GM12878 (cell line): ENCODE results near the gene MAST3. TPM values are rescaled to one million over a fixed set of nuclear protein-coding genes. Genes with fewer than 3 reads are reported as not detected.

Experiments used
- ATAC-seq: fragments of 200-7000 bp; cut with Tn5 transposase; 3 replicates; pipeline ENCODE4 v1.9.1; 2020; ENCODE audit warnings: mild to moderate bottlenecking, moderate library complexity
- BruUV-seq: library from RNA; stranded (reverse); fragments of 400-500 nt; replicated peaks from 2 replicates; lab custom pipeline; 2021; lab: Mats Ljungman, UMichigan
- CTCF ChIA-PET: fragments of 300-600 bp; sonication (Branson Sonifier 250); formaldehyde crosslinking; extraction: SDS; loops from one replicate; lab custom pipeline; 2021; ENCODE audit warnings: inconsistent platforms; lab: Yijun Ruan, JAX
- POLR2A ChIA-PET: fragments of 350-600 bp; formaldehyde crosslinking; extraction: SDS; loops from one replicate; lab custom pipeline; 2021; ENCODE audit warnings: inconsistent platforms; lab: Charles Lee
- RAD21 ChIA-PET: fragments of 300-600 bp; sonication (Branson Sonifier 250); formaldehyde crosslinking; loops from one replicate; lab custom pipeline; 2023; ENCODE audit warnings: antibody characterized with exemption; ENCODE audit not compliant: unreplicated experiment; lab: Charles Lee
- SMC1A ChIA-PET: fragments of 300-600 bp; sonication (Branson Sonifier 250); formaldehyde crosslinking; loops from one replicate; lab custom pipeline; 2023; ENCODE audit not compliant: unreplicated experiment, uncharacterized antibody; lab: Charles Lee
- DNase-seq: peaks from one replicate; pipeline ENCODE4 v3.0.0-alpha.2; 2011; ENCODE audit warnings: low read depth, low spot score
- FAIRE-seq: peaks from 3 replicates; lab custom pipeline; 2011; peaks lifted over from hg19 to GRCh38; lab: Jason Lieb, UNC
- H2AFZ ChIP-seq: 2 replicates; pipeline ENCODE4 v1.6.0; 2011; ENCODE audit warnings: low read depth, low read length, control low read depth; ENCODE audit not compliant: control insufficient read depth
- H3K27ac ChIP-seq: 2 replicates; pipeline ENCODE4 v1.5.1; 2011; ENCODE audit warnings: control low read depth; ENCODE audit not compliant: control insufficient read depth, insufficient read depth
- H3K27me3 ChIP-seq, 2 experiments: replicated peaks in 1 of 2; 2 replicates each; pipeline versions ENCODE4 v1.6.0 to v1.6.1; 2011; ENCODE audit warnings: low read length in 1 of 2; ENCODE audit not compliant: control insufficient read depth in 2 of 2, insufficient read depth in 2 of 2
- H3K36me3 ChIP-seq, 2 experiments: 2 replicates each; pipeline ENCODE4 v1.5.1; 2011; ENCODE audit warnings: low read length in 1 of 2; ENCODE audit not compliant: control insufficient read depth in 2 of 2, insufficient read depth in 2 of 2
- H3K4me1 ChIP-seq: 2 replicates; pipeline ENCODE4 v1.6.1; 2011; ENCODE audit warnings: mild to moderate bottlenecking, low read length, moderate library complexity, mixed read lengths; ENCODE audit not compliant: control insufficient read depth, insufficient read depth
- H3K4me2 ChIP-seq: 2 replicates; pipeline ENCODE4 v1.6.0; 2011; ENCODE audit warnings: control low read depth; ENCODE audit not compliant: control insufficient read depth, insufficient read depth
- H3K4me3 ChIP-seq: fragments of 200-600 bp; sonication (generic); 2 replicates; pipeline ENCODE4 v1.5.1; 2016
- H3K79me2 ChIP-seq: 2 replicates; pipeline ENCODE4 v1.6.0; 2011; ENCODE audit warnings: low read length; ENCODE audit not compliant: control insufficient read depth, insufficient read depth
- H3K9ac ChIP-seq: 2 replicates; pipeline ENCODE4 v1.8.0; 2011; ENCODE audit warnings: low read length, control low read depth, mixed read lengths; ENCODE audit not compliant: control insufficient read depth, insufficient read depth
- H3K9me3 ChIP-seq: replicated peaks from 3 replicates; pipeline ENCODE4 v1.5.1; 2011; ENCODE audit warnings: mild to moderate bottlenecking, low read length; ENCODE audit not compliant: control insufficient read depth, insufficient read depth
- H4K20me1 ChIP-seq: 2 replicates; pipeline ENCODE4 v1.6.0; 2011; ENCODE audit not compliant: control insufficient read depth, insufficient read depth
- CEBPZ ChIP-seq: fragments of 150-350 bp; IDR thresholded peaks from 2 replicates; pipeline ENCODE4 v1.6.1; 2016; ENCODE audit warnings: low read depth, low read length
- PKNOX1 ChIP-seq: fragments of 450-650 bp; IDR thresholded peaks from 2 replicates; pipeline ENCODE4 v1.6.1; 2016; ENCODE audit warnings: mild to moderate bottlenecking
- WGBS: methylation state at CpG from one replicate; pipeline ENCODE4 v1.1.6; 2016; ENCODE audit warnings: low lambda C conversion rate; ENCODE audit not compliant: insufficient replicate concordance, insufficient coverage; ENCODE audit errors: missing lambda C conversion rate; 5-methylcytosine and 5-hydroxymethylcytosine counted together
- in situ Hi-C: fragments of 300-500 bp; cut with MboI; formaldehyde crosslinking; loops from 9 replicates; pipeline ENCODE4 v1.14.3; 2018; ENCODE audit warnings: mixed read lengths
- intact Hi-C: fragments of 100-400 bp; cut with micrococcal nuclease; formaldehyde crosslinking; loops from one replicate; pipeline ENCODE4 v1.14.2; 2022; ENCODE audit not compliant: unreplicated experiment
- polyA plus RNA-seq, 11 experiments: library from polyadenylated mRNA; depleted of rRNA in 4 of 11; unstranded in 6 of 11; stranded (reverse) in 5 of 11; fragments of >200 nt; fragmentation: Nextera tagmentation in 4 of 11; fragmentation: Illumina TruSeq in 1 of 11; extraction: Ambion mirVana in 4 of 11; extraction: Trizol in 1 of 11; gene quantifications; 1 replicate in 1 of 11; 2 replicates in 10 of 11; pipeline versions ENCODE4 v1.2.1 to v1.2.3, GENCODE V29; 2011 to 2016; ENCODE audit warnings: inconsistent platforms in 2 of 11, missing spikeins in 2 of 11, low read depth in 1 of 11
- total RNA-seq, 4 experiments: library from RNA; depleted of rRNA in 3 of 4; stranded (reverse); fragments of >200 nt in 3 of 4; fragmentation: Illumina TruSeq in 1 of 4; extraction: Trizol in 1 of 4; gene quantifications; 2 replicates each; pipeline versions ENCODE4 v1.2.1 to v1.2.3, GENCODE V29; 2013 to 2021

Gene MAST3
- total and polyA plus RNA-seq, 10 of the 15 experiments (the other 5 are each of a cell fraction or from before 2014, with no cell fraction given): 3.0 to 22.2 (median 7.5) TPM

GRCh38 chr19:18110609-18111232 lies 13.1 kb downstream of the MAST3 start:
- no peak overlapping the region for H2AFZ ChIP-seq
- no TSS peak for BruUV-seq
- peak overlapping the region; percentile 58 for H3K9ac ChIP-seq
- intact Hi-C loops (no loop called here), in situ Hi-C loops (no loop called here)
- no peaks in the 10 kb centered on the region for H4K20me1 ChIP-seq
- ChIA-PET CTCF (interaction anchor here (0.6 to 6.3 kb wide), 15 partner anchors 8 to 144 kb away, joined by 3 to 48 read pairs (median 4); partner anchors contain the start of genes IL12RB1, MAST3 and PIK3R2), RAD21 (interaction anchor here (1.1 to 3.2 kb wide), 6 partner anchors 16 to 141 kb away, joined by 3 to 14 read pairs (median 4); partner anchors contain the start of gene PIK3R2), SMC1A (interaction anchor here (1.0 to 3.1 kb wide), 10 partner anchors 11 to 95 kb away, joined by 3 to 12 read pairs (median 4); partner anchors contain the start of genes MAST3 and MPV17L2), POLR2A (interaction anchor here (0.5 to 4.3 kb wide), 5 partner anchors 11 to 93 kb away, joined by 3 to 16 read pairs (median 5); partner anchors contain the start of genes IL12RB1 and RAB3A)
- H3K79me2 ChIP-seq: peaks cover 1% of the 10 kb centered on the region
- peak overlapping the region; percentile 94 for H3K4me2 ChIP-seq
- ATAC-seq: no peak
- peaks cover 3 to 21% of the 10 kb centered on the region in 2 experiments for H3K36me3 ChIP-seq
- H3K4me3 ChIP-seq: peak overlapping the region; percentile 83
- H3K9me3 ChIP-seq: no peaks in the 10 kb centered on the region
- no peak for DNase-seq
- peak; percentile 20; the same call in 1 of the 2 replicates for TF ChIP-seq PKNOX1
- no peak for TF ChIP-seq CEBPZ
- no peaks in the 10 kb centered on the region for H3K27me3 ChIP-seq
- 42% methylated on average over 22 of the region's 22 CpGs for WGBS
- H3K27ac ChIP-seq: peak overlapping the region; percentile 48
- no peak for FAIRE-seq
- H3K4me1 ChIP-seq: peaks cover 38% of the 10 kb centered on the region
